Caco-2 (cell line): Measurements from ENCODE around the gene KIF26B. TPM values are rescaled to one million over a fixed set of nuclear protein-coding genes. Genes with fewer than 3 reads are reported as not detected.
"Not testable (repeated sequence)": the region's sequence is repeated elsewhere in the genome, so short reads cannot be mapped to it uniquely, and the experiment has no call there.

Experiments used
- BruUV-seq: library from RNA; stranded (reverse); fragments of 400-500 nt; replicated peaks from 2 replicates; lab custom pipeline; 2021; lab: Mats Ljungman, UMichigan
- CTCF ChIA-PET: fragments of 300-600 bp; sonication (Branson Sonifier 250); formaldehyde crosslinking; loops from one replicate; lab custom pipeline; 2022; ENCODE audit warnings: antibody characterized with exemption; lab: Charles Lee
- POLR2A ChIA-PET: fragments of 300-600 bp; sonication (Branson Sonifier 250); formaldehyde crosslinking; loops from one replicate; lab custom pipeline; 2022; ENCODE audit warnings: antibody characterized with exemption; lab: Charles Lee
- DNase-seq, 2 experiments: peaks; one replicate each; pipeline versions ENCODE4 v3.0.0 to v3.0.0-alpha.2; 2020 to 2022
- H3K27me3 ChIP-seq: replicated peaks from 2 replicates; pipeline ENCODE4 v1.6.0; 2011; ENCODE audit warnings: low read length; ENCODE audit not compliant: control insufficient read depth, insufficient read depth
- H3K36me3 ChIP-seq: 2 replicates; pipeline ENCODE4 v1.5.1; 2011; ENCODE audit warnings: low read length; ENCODE audit not compliant: control insufficient read depth, insufficient read depth
- H3K4me1 ChIP-seq: fragments of 250-450 bp; sonication (Bioruptor Pico); 2 replicates; pipeline ENCODE4 v1.5.1; 2020; ENCODE audit warnings: mild to moderate bottlenecking
- H3K4me3 ChIP-seq: 2 replicates; pipeline ENCODE4 v1.5.1; 2011; ENCODE audit warnings: low read depth, mild to moderate bottlenecking, control low read depth, low read length
- H3K9me3 ChIP-seq: fragments of 250-450 bp; sonication (Bioruptor Pico); 2 replicates; pipeline ENCODE4 v1.5.1; 2020; ENCODE audit warnings: mild to moderate bottlenecking, moderate library complexity
- H3K27ac Mint-ChIP-seq: one replicate; pipeline ENCODE4 v1.8.0; 2022; ENCODE audit warnings: mixed read lengths; ENCODE audit not compliant: unreplicated experiment
- H3K27me3 Mint-ChIP-seq: one replicate; pipeline ENCODE4 v1.8.0; 2022; ENCODE audit warnings: mixed read lengths; ENCODE audit not compliant: insufficient read depth, unreplicated experiment
- H3K36me3 Mint-ChIP-seq: one replicate; pipeline ENCODE4 v1.8.0; 2022; ENCODE audit warnings: mild to moderate bottlenecking, mixed read lengths; ENCODE audit not compliant: insufficient read depth, unreplicated experiment
- H3K4me1 Mint-ChIP-seq: one replicate; pipeline ENCODE4 v1.8.0; 2022; ENCODE audit warnings: low read depth, mixed read lengths; ENCODE audit not compliant: unreplicated experiment
- H3K4me3 Mint-ChIP-seq: one replicate; pipeline ENCODE4 v1.8.0; 2022; ENCODE audit warnings: mild to moderate bottlenecking, moderate library complexity, mixed read lengths; ENCODE audit not compliant: unreplicated experiment
- H3K9me3 Mint-ChIP-seq: one replicate; pipeline ENCODE4 v1.8.0; 2022; ENCODE audit warnings: mixed read lengths; ENCODE audit not compliant: unreplicated experiment
- intact Hi-C: fragments of 100-400 bp; cut with micrococcal nuclease; formaldehyde crosslinking; loops from one replicate; pipeline ENCODE4 v1.10.0; 2022; ENCODE audit not compliant: unreplicated experiment
- total RNA-seq: library from RNA; stranded (reverse); gene quantifications from 2 replicates; pipeline ENCODE4 v1.2.3, GENCODE V29; 2022
- TF ChIP-seq, protein P1 (sequence below), 2 experiments: fragments of 200-600 bp in 1 of 2; IDR thresholded peaks; 1 replicate in 1 of 2; 2 replicates in 1 of 2; pipeline versions ENCODE4 v1.5.1 to v1.8.0; 2011 to 2022; ENCODE audit warnings: antibody characterized with exemption in 1 of 2, control low read depth in 1 of 2, inconsistent platforms in 1 of 2, low read depth in 1 of 2, low read length in 1 of 2, mild to moderate bottlenecking in 1 of 2, moderate library complexity in 1 of 2; ENCODE audit not compliant: insufficient read depth in 1 of 2, severe bottlenecking in 1 of 2, unreplicated experiment in 1 of 2

The KIF26B gene
- total RNA-seq, 1 experiment from 2014 or later, result 4.9 TPM

DNA sequence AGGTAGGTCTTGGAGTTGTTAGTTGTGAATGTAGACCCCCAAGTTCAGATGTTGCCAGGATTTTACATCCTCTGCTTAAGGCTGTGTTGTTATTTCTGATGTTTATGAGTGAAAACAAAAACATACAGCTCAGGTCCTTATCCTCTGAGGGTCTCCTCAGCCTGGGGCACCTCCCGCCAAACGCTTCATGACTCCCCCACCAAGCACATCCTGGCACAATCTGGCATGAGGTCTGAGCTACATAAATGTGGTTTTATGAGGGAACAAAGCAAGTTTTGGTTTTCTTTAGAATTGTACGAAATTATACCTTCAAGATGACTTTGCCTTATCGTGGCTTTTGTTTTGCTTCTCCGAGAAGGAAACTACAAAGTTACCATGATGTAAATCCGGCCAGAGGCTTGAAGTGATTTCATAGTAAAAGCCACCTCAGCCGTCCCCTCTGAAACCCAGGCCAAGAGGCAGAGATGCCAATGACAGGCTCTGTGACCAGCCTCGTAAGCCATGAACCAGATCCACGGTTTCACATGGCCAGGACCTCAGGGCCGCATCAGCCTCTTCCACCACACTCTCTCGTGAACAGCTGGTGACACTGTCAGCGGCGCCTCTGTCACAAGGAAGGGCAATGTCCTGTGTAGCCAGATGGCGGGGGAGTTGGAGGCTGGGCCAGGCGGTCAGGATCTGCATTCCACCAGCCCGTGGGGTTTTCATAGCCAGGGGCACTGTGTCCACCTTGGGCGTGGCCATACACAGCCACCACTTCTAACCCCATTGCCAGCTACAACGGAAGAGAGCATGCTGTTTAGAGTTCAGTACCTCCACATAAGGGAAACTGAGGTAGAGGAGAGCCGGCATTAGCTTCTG is 199.4 kb downstream of the KIF26B start:
- H3K4me1 Mint-ChIP-seq, result peaks cover 7% of the 10 kb centered on the region
- no peaks in the 10 kb centered on the region for H3K27me3 ChIP-seq
- ChIA-PET POLR2A (no interaction called here), CTCF (no interaction called here)
- no peak overlapping the region for H3K27ac Mint-ChIP-seq
- H3K9me3 Mint-ChIP-seq, result no peaks in the 10 kb centered on the region
- H3K4me3 Mint-ChIP-seq, result no peak overlapping the region
- H3K4me3 ChIP-seq, result no peak overlapping the region
- H3K27me3 Mint-ChIP-seq, result no peaks in the 10 kb centered on the region
- BruUV-seq, result no TSS peak
- TF ChIP-seq, protein P1, sequence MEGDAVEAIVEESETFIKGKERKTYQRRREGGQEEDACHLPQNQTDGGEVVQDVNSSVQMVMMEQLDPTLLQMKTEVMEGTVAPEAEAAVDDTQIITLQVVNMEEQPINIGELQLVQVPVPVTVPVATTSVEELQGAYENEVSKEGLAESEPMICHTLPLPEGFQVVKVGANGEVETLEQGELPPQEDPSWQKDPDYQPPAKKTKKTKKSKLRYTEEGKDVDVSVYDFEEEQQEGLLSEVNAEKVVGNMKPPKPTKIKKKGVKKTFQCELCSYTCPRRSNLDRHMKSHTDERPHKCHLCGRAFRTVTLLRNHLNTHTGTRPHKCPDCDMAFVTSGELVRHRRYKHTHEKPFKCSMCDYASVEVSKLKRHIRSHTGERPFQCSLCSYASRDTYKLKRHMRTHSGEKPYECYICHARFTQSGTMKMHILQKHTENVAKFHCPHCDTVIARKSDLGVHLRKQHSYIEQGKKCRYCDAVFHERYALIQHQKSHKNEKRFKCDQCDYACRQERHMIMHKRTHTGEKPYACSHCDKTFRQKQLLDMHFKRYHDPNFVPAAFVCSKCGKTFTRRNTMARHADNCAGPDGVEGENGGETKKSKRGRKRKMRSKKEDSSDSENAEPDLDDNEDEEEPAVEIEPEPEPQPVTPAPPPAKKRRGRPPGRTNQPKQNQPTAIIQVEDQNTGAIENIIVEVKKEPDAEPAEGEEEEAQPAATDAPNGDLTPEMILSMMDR (IDR thresholded peaks at IDR 0.05; ENCODE audit: insufficient read depth in 1 of 2, low read depth in 1 of 2, low read length in 1 of 2, severe bottlenecking in 1 of 2, unreplicated experiment in 1 of 2), result no peak
- no peaks in the 10 kb centered on the region for H3K36me3 Mint-ChIP-seq
- H3K4me1 ChIP-seq, result no peaks in the 10 kb centered on the region
- intact Hi-C loops, result no loop called here
- H3K9me3 ChIP-seq, result no peaks in the 10 kb centered on the region
- no peaks in the 10 kb centered on the region for H3K36me3 ChIP-seq
- no peak for DNase-seq

DNA sequence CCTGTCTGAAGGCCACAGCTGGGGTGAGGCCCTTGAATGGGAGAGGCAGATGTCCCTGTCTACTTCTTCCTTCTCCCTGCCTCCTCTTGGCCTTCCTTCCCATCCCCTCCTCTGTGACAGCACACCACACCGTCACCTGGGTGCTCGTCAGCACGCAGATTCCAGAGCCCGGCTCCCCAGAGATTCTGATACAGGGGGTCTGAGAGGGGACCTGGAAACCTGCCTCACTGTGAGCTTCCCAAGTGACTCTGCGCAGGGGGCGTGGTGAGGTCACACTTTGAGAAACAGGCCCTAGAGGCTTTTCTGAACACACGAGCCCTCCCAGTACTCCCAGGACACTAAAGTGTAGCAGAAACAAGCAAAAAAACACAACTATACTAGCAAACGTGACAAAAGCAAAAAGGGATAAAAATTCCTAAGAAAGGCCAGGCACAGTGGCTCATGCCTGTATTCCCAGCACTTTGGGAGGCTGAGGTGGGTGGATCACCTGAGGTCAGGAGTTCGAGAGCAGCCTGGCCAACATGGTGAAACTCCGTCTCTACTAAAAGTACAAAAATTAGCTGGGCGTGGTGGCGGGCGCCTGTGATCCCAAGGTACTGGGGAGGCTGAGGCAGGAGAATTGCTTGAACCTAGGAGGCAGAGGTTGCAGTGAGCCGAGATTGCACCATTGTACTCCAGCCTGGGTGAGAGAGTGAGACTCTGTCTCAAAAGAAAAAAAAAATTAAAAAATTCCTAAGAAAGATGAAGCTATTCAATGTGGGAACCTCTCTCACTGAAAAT is 201.3 kb downstream of the KIF26B start:
- H3K27me3 Mint-ChIP-seq, H3K9me3 ChIP-seq, H3K36me3 Mint-ChIP-seq, H3K4me1 ChIP-seq, intact Hi-C loops, H3K9me3 Mint-ChIP-seq, H3K4me1 Mint-ChIP-seq, BruUV-seq, H3K36me3 ChIP-seq, CTCF ChIA-PET, H3K27ac Mint-ChIP-seq, H3K4me3 ChIP-seq, POLR2A ChIA-PET, DNase-seq, H3K4me3 Mint-ChIP-seq, H3K27me3 ChIP-seq: not testable (repeated sequence)

DNA sequence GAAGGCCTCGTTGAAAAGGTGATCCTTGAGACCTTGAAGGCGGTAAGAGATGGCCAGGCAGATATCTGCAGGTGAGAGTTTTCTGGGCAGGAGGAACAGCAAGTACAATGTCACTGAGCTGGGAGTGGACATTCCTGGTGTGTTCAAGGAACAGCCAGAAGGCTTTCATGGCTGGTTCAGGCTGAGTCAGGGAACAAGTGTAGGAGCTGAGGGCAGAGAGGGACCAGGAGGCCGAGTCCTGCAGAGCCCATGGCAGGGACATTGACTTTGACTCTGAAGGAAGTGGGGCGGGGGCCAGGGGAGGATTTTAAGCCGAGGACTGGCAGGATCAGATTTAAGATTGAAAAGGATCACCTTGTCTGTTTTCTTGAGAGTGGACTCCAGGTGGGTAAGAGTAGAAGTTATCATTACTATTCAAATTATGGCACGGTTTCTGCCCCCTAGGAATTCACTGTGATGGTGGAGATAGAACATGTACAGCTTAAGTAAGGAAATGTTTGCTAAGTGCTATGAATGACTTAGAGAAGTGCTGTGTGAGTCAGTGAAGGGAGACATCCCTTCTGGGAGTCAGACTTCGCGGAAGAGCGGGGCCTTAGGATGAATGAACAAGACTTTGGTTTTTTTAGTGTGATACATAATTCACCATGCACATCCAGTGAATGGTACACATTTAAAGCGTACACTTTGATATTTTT is 202.3 kb downstream of the KIF26B start:
- H3K4me3 Mint-ChIP-seq, result no peak overlapping the region
- POLR2A ChIA-PET, result no interaction called here
- intact Hi-C loops, result no loop called here

DNA sequence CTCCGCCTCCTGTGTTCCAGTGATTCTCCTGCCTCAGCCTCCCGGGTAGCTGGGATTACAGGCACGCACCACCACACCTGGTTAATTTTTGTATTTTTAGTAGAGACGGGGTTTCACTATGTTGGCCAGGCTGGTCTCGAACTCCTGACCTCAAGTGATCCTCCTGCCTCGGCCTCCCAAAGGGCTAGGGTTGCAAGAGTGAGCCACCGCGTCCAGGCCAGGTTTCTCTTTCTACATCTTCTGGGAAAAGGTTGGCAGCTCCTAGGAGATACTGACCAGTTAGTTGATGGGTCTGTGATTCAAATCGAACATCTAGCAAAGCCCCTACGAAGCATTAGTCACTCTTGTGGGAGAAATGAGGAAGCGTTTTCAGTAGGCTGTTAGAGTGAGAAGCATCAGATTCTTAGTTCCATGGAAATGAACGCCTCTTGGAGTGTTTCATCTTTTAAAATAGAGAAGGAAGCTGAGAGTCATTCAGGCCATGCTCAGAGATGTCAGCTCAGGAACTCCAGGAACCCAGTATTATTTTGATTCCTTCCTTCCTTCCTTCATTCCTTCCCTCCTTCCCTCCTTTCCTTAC is 204.4 kb downstream of the KIF26B start:
- H3K4me3 ChIP-seq, H3K27me3 ChIP-seq, POLR2A ChIA-PET, H3K27me3 Mint-ChIP-seq, H3K36me3 Mint-ChIP-seq, H3K4me1 ChIP-seq, H3K27ac Mint-ChIP-seq, H3K9me3 ChIP-seq, intact Hi-C loops, DNase-seq, H3K36me3 ChIP-seq, H3K9me3 Mint-ChIP-seq, BruUV-seq, CTCF ChIA-PET, H3K4me3 Mint-ChIP-seq: not testable (repeated sequence)
- H3K4me1 Mint-ChIP-seq, result peaks cover 12% of the 10 kb centered on the region

More for the DNA sequence above, 202.3 kb downstream of the KIF26B start:
- no peaks in the 10 kb centered on the region for H3K36me3 ChIP-seq
- CTCF ChIA-PET, result no interaction called here
- no peak overlapping the region for H3K4me3 ChIP-seq
- no TSS peak for BruUV-seq
- Mint-ChIP-seq H3K27ac (no peak overlapping the region), H3K9me3 (no peaks in the 10 kb centered on the region), H3K4me1 (peaks cover 7% of the 10 kb centered on the region), H3K36me3 (no peaks in the 10 kb centered on the region), H3K27me3 (no peaks in the 10 kb centered on the region)
- TF ChIP-seq, protein P1 (IDR thresholded peaks at IDR 0.05; ENCODE audit: insufficient read depth in 1 of 2, low read depth in 1 of 2, low read length in 1 of 2, severe bottlenecking in 1 of 2, unreplicated experiment in 1 of 2), result no peak
- no peaks in the 10 kb centered on the region for H3K4me1 ChIP-seq
- no peaks in the 10 kb centered on the region for H3K27me3 ChIP-seq
- no peaks in the 10 kb centered on the region for H3K9me3 ChIP-seq
- DNase-seq, result no peak
